Measurements from ENCODE around the gene SLC38A2.

GRCh38 chr12:46370792-46371717 lies 1.5 kb downstream of the SLC38A2 start:
- no peak for TF ChIP-seq PKNOX1 (IDR thresholded peaks at IDR 0.05)
- TF ChIP-seq ARNT (IDR thresholded peaks at IDR 0.05) = no peak
- no peak for TF ChIP-seq FOXK2 (IDR thresholded peaks at IDR 0.05)
- TF ChIP-seq SP1 (IDR thresholded peaks at IDR 0.05) = no peak
- no peak for TF ChIP-seq SUZ12 (IDR thresholded peaks at IDR 0.05)
- no peak; the same call in 1 of the 2 replicates for TF ChIP-seq FOXM1 (IDR thresholded peaks at IDR 0.05; ENCODE audit: borderline replicate concordance)
- no peak for TF ChIP-seq HDGF (IDR thresholded peaks at IDR 0.05; ENCODE audit: borderline replicate concordance)
- no peak for TF ChIP-seq CTBP1 (IDR thresholded peaks at IDR 0.05; ENCODE audit: borderline replicate concordance)
- TF ChIP-seq TARDBP (IDR thresholded peaks at IDR 0.05) = no peak
